ENCODE measurements around the gene TMOD4. TPM values are rescaled to one million over a fixed set of nuclear protein-coding genes. Genes with fewer than 3 reads are reported as not detected.

The TMOD4 gene
- total RNA-seq, 1 donor from 2014 or later = not detected

GRCh38 chr1:151187205-151187604, 11.4 kb upstream of the TMOD4 start:
- intact Hi-C loops (cut with DNase I) = no loop called here
- DNase-seq (no peak), ATAC-seq (ENCODE audit: poor library complexity) (no peak)

DNA sequence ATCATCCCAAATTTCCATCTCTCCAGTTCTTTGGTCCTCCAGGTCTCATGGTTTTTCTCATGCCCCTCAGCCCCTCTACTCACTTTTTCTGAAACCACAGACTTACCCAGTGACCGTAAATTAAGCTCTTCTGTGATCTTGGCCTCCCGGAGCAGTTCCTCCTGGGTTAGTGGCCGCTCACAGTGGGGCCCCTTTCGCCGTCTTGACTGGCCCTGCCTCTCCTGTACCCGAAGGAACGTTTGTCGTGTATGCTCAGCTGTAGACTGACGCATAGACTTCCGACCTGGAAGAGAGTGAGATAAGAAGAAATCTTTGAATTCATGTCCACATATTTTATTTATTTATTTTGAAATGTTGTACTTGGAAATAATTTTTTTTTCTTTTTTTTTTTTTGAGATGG, 8.4 kb upstream of the TMOD4 start:
- DNase-seq (no peak), ATAC-seq (ENCODE audit: poor library complexity) (no peak)
- intact Hi-C loops (cut with DNase I) = no loop called here

DNA sequence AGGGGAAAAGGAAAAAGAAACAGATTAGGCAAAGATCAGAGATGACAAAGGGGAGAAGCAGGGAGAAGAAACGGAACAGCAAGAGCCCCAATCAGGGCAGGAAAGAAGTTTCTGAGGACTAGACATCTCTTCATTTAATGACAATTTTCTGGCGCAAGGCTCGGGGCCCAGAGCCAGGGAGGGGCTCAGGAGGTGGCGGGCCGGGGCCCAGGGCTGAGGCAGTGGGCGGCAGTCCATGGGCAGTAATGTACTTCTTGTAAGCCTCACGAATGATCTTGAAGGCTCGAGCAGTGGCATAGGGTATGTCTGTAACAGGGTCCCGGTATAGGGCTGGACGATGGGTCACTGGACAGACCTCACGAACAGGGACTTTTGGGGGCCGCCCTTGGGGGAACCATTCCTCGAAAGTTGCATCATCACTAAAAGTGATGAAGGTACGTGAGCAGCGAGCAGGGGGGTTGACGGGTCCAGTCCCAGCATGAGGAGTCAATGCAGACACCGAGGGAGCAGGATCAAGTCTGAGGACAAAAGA, 799 bp upstream of the TMOD4 start:
- intact Hi-C loops (cut with DNase I) = no loop called here
- ATAC-seq (ENCODE audit: poor library complexity) (no peak), DNase-seq (no peak)

- peak; percentile 75 for ATAC-seq (ENCODE audit: poor library complexity)
- intact Hi-C loops (cut with DNase I) = no loop called here
- DNase-seq = peak; percentile 66
Observed at GRCh38 chr1:151175041-151175741, 590 bp downstream of the TMOD4 start.

- intact Hi-C loops (cut with DNase I) = no loop called here
- no peak for ATAC-seq (ENCODE audit: poor library complexity)
- no peak for DNase-seq
Observed at GRCh38 chr1:151171190-151171589, 4.6 kb downstream of the TMOD4 start.

DNA sequence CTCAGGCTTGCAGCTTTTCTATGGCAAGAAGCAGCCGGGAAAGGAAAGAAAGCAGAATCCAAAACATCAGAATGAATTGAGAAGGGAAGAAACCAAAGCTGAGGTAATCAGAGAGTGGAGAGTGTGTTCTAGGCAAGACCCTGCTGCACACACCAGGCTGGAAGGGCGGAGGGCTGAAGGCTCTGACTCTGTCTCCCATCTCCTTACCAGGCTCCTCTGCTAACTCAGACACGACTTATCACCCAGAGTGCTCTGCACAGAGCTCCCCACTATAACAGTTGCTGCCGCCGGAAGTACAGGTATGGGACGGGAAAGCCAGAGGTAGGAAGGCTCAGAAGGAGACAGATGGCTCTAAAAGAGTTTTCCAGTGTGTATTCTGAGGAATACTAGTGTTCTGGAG, 8.7 kb downstream of the TMOD4 start:
- intact Hi-C loops (cut with DNase I) = no loop called here
- ATAC-seq (ENCODE audit: poor library complexity) (no peak), DNase-seq (no peak)

- ATAC-seq (ENCODE audit: poor library complexity) = no peak
- DNase-seq = no peak
- intact Hi-C loops (cut with DNase I) = no loop called here
Observed at GRCh38 chr1:151166505-151166956, 9.2 kb downstream of the TMOD4 start.

- ATAC-seq (ENCODE audit: poor library complexity) (peak; percentile 95), DNase-seq (peak; percentile 97)
- intact Hi-C loops (cut with DNase I) = no loop called here
Observed at GRCh38 chr1:151165738-151166504, 9.9 kb downstream of the TMOD4 start, which contains the start of the genes LYSMD1 and SCNM1. Gene LYSMD1, minus strand, starts transcription at chr1:151165902. Its CDS starts 644 bp downstream, at chr1:151165258. Gene SCNM1, plus strand, starts transcription at chr1:151166144. Its CDS starts 9 bp downstream, at chr1:151166153.

DNA sequence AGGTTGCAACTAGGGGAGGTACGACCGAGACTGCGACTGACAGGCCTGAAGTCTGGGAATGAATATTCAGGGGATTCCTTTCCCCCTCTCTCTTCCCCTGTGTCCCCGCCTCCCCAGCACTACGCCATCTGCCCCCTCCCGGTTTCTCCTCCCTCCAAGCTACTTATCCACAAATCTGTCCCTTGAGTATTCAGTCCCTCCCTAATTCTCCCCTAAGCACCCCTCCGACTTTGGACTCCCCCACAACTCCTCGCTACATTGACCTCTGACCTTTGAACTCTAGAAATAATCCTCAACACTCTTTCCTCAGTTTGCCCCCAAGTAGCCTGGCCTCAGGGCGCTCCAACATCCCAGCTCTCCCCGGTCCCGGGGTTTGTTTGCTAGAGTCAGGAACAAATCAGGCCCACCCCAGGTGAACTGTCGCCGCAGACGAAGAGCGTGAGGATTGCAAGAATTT, 10.5 kb downstream of the TMOD4 start:
- peak; percentile 72 for ATAC-seq (ENCODE audit: poor library complexity)
- peak; percentile 65 for DNase-seq
- intact Hi-C loops (cut with DNase I) = no loop called here

- ATAC-seq (ENCODE audit: poor library complexity) (peak; percentile 19), DNase-seq (no peak)
- intact Hi-C loops (cut with DNase I) = no loop called here
Observed at GRCh38 chr1:151164732-151165280, 11.0 kb downstream of the TMOD4 start.

DNA sequence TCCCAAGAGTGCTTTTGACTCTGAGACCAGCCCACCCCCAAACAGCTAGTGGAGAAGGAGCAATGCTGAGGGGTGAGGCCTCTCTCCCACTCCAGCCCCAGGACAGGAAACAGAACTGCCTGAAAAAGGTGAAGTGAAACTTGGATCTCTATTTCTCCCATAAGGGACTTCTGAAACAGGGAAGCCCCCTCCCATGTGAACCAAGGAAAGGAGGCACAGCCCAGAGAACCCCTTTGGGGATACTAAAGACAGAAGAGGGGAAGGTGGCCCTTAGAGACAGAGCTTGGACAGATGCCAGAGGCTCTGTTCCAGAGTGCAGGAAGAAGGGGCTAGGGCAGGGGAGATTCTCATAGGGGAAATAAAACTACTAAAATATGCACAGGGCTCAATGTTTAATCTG, 16.4 kb downstream of the TMOD4 start:
- intact Hi-C loops (cut with DNase I) = no loop called here
- ATAC-seq (ENCODE audit: poor library complexity) = peak; percentile 5
- no peak for DNase-seq

- DNase-seq (no peak), ATAC-seq (ENCODE audit: poor library complexity) (no peak)
- intact Hi-C loops (cut with DNase I) = no loop called here
Observed at GRCh38 chr1:151158751-151159251, 17.0 kb downstream of the TMOD4 start.

GRCh38 chr1:151158326-151158725, 17.5 kb downstream of the TMOD4 start:
- no peak for DNase-seq
- no peak for ATAC-seq (ENCODE audit: poor library complexity)
- intact Hi-C loops (cut with DNase I) = no loop called here

DNA sequence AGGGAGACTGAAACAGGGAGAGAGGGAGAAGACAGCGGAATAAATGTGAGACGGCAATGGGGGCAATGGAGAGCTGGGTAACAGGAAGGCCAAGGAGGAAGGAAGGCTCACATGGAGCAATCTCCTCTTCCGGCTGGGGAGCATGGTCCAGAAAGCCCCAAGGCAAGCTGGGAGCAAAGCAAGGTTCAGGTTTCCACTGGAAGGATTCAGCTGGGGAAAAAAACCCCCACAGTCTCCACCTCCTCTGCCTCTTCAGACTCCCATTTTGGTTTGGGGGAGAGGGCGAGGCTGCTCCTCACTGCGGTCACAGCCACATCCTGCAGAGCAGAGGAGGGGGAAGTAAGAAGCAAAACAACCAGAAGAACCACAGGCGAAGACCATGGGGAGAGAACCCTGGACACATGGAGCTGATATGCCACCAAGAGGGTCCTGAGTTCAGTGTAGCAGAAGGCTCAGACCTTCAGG, 18.7 kb downstream of the TMOD4 start:
- DNase-seq = no peak
- intact Hi-C loops (cut with DNase I) = loop anchor here (2.0 kb wide), 1 partner anchor 56 kb away; no protein-coding TSS in a partner anchor
- peak; percentile 50 for ATAC-seq (ENCODE audit: poor library complexity)

- intact Hi-C loops (cut with DNase I) = loop anchor here (2.0 kb wide), 1 partner anchor 56 kb away; no protein-coding TSS in a partner anchor
- ATAC-seq (ENCODE audit: poor library complexity) = peak; percentile 71
- peak; percentile 83 for DNase-seq
Observed at GRCh38 chr1:151156515-151156819, 19.3 kb downstream of the TMOD4 start, which contains the start of gene TNFAIP8L2. Gene TNFAIP8L2, plus strand, starts transcription at chr1:151156649. Its CDS starts 2,049 bp downstream, at chr1:151158698.

DNA sequence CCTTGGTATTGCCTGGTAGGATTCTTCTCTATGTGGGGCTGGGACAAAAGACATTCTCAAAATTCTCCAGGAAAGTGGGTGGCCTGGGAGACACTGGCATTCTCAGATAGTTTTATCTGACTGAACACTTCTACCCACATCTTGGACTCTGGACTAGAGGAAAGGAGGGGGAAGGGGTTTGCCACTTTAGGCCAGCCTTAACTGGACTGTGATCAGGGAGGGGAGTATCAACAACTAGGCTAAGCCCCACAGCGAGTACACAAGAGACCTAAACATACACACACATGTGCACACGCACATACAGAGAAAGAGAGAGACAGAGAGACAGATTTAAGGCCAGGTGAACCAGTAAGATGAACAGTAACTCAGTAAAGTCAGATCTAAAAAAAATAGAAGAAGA, 28.1 kb downstream of the TMOD4 start:
- intact Hi-C loops (cut with DNase I) = no loop called here
- no peak for DNase-seq
- ATAC-seq (ENCODE audit: poor library complexity) = no peak

GRCh38 chr1:151147132-151147503, 28.7 kb downstream of the TMOD4 start:
- ATAC-seq (ENCODE audit: poor library complexity) (no peak), DNase-seq (no peak)
- intact Hi-C loops (cut with DNase I) = no loop called here

- DNase-seq (peak; percentile 98), ATAC-seq (ENCODE audit: poor library complexity) (peak; percentile 97)
- intact Hi-C loops (cut with DNase I) = no loop called here
Observed at GRCh38 chr1:151146412-151147131, 29.2 kb downstream of the TMOD4 start, which contains the start of gene SEMA6C. Gene SEMA6C, minus strand, starts transcription at chr1:151146631. Its CDS starts 4,010 bp downstream, at chr1:151142621.

Data from Right ventricle myocardium superior (tissue), 1 donor.